IMR-90 (cell line): ENCODE results near the gene LRRC26. TPM values are rescaled to one million over a fixed set of nuclear protein-coding genes. Genes with fewer than 3 reads are reported as not detected.

Experiments
- ATAC-seq: fragments of 200-7000 bp; cut with Tn5 transposase; 2 replicates; pipeline ENCODE4 v1.9.1; 2020; ENCODE audit warnings: low read depth, mild to moderate bottlenecking, moderate library complexity
- BruUV-seq: library from RNA; stranded (reverse); fragments of 400-500 nt; replicated peaks from 2 replicates; lab custom pipeline; 2021; lab: Mats Ljungman, UMichigan
- CTCF ChIA-PET: fragments of 300-600 bp; formaldehyde crosslinking; extraction: SDS; loops from one replicate; lab custom pipeline; 2021; ENCODE audit warnings: antibody characterized with exemption; lab: Yijun Ruan, JAX
- POLR2A ChIA-PET: fragments of 300-600 bp; sonication (Branson Sonifier 250); formaldehyde crosslinking; loops from one replicate; lab custom pipeline; 2022; ENCODE audit warnings: antibody characterized with exemption; ENCODE audit not compliant: unreplicated experiment; lab: Charles Lee
- DNase-seq: peaks from one replicate; pipeline ENCODE4 v3.0.0; 2013
- H2AFZ ChIP-seq: replicated peaks from 2 replicates; pipeline ENCODE3; 2013; ENCODE audit warnings: low read length, mild to moderate bottlenecking; ENCODE audit not compliant: poor library complexity
- H2AK5ac ChIP-seq: 2 replicates; pipeline ENCODE4 v1.6.1; 2013; ENCODE audit warnings: low read depth, low read length, inconsistent platforms
- H2AK9ac ChIP-seq: replicated peaks from 2 replicates; pipeline ENCODE3; 2013; ENCODE audit warnings: mild to moderate bottlenecking, low read depth, low read length, moderate library complexity; ENCODE audit not compliant: poor library complexity
- H2BK120ac ChIP-seq: 2 replicates; pipeline ENCODE4 v1.6.1; 2013; ENCODE audit warnings: low read depth, low read length, inconsistent platforms
- H2BK15ac ChIP-seq: 3 replicates; pipeline ENCODE4 v1.6.1; 2013; ENCODE audit warnings: low read depth, low read length, inconsistent platforms
- H2BK20ac ChIP-seq: 2 replicates; pipeline ENCODE4 v1.6.1; 2013; ENCODE audit warnings: low read depth, mild to moderate bottlenecking, inconsistent platforms, low read length, moderate library complexity
- H2BK5ac ChIP-seq: 2 replicates; pipeline ENCODE4 v1.6.1; 2013; ENCODE audit warnings: mild to moderate bottlenecking, low read depth, low read length, inconsistent platforms; ENCODE audit not compliant: poor library complexity, severe bottlenecking
- H3K14ac ChIP-seq: replicated peaks from 2 replicates; pipeline ENCODE4 v1.6.1; 2013; ENCODE audit warnings: low read depth, low read length, inconsistent platforms
- H3K18ac ChIP-seq: 2 replicates; pipeline ENCODE4 v1.6.1; 2013; ENCODE audit warnings: low read depth, low read length, control low read depth
- H3K23ac ChIP-seq: 2 replicates; pipeline ENCODE4 v1.6.1; 2013; ENCODE audit warnings: low read depth, low read length, inconsistent platforms
- H3K27ac ChIP-seq: 2 replicates; pipeline ENCODE4 v1.5.1; 2013; ENCODE audit warnings: mild to moderate bottlenecking, control low read depth, low read length; ENCODE audit not compliant: insufficient read depth
- H3K27me3 ChIP-seq: 2 replicates; pipeline ENCODE4 v1.6.1; 2013; ENCODE audit warnings: low read length; ENCODE audit not compliant: control insufficient read depth, insufficient read depth
- H3K36me3 ChIP-seq: 2 replicates; pipeline ENCODE4 v1.6.1; 2013; ENCODE audit warnings: low read length, mixed read lengths; ENCODE audit not compliant: control insufficient read depth, insufficient read depth
- H3K4ac ChIP-seq: 2 replicates; pipeline ENCODE4 v1.6.1; 2013; ENCODE audit warnings: low read depth, low read length, inconsistent platforms
- H3K4me1 ChIP-seq: 2 replicates; pipeline ENCODE4 v1.6.1; 2013; ENCODE audit warnings: low read length, mixed read lengths; ENCODE audit not compliant: control insufficient read depth, insufficient read depth
- H3K4me2 ChIP-seq: 2 replicates; pipeline ENCODE4 v1.6.1; 2013; ENCODE audit warnings: low read depth, mild to moderate bottlenecking, control low read depth, low read length, moderate library complexity
- H3K4me3 ChIP-seq: 2 replicates; pipeline ENCODE4 v1.5.1; 2013; ENCODE audit warnings: low read depth, mild to moderate bottlenecking, control low read depth, low read length, moderate library complexity; ENCODE audit not compliant: insufficient read depth
- H3K56ac ChIP-seq: 2 replicates; pipeline ENCODE4 v1.6.1; 2013; ENCODE audit warnings: low read length, inconsistent platforms; ENCODE audit not compliant: insufficient read depth; ENCODE audit errors: extremely low read depth
- H3K79me1 ChIP-seq, 2 experiments: 2 replicates each; pipeline ENCODE4 v1.6.1; 2013; ENCODE audit warnings: low read length in 2 of 2, inconsistent platforms in 1 of 2, low read depth in 1 of 2
- H3K9ac ChIP-seq: 2 replicates; pipeline ENCODE4 v1.6.1; 2013; ENCODE audit warnings: low read depth, low read length, control low read depth
- H3K9me1 ChIP-seq: 2 replicates; pipeline ENCODE4 v1.6.1; 2013; ENCODE audit warnings: low read length, inconsistent platforms; ENCODE audit not compliant: insufficient read depth
- H3K9me3 ChIP-seq: 2 replicates; pipeline ENCODE4 v1.6.1; 2013; ENCODE audit warnings: low read length; ENCODE audit not compliant: control insufficient read depth, insufficient read depth
- H4K20me1 ChIP-seq: 2 replicates; pipeline ENCODE4 v1.6.1; 2013; ENCODE audit warnings: low read length, inconsistent platforms; ENCODE audit not compliant: insufficient read depth
- H4K5ac ChIP-seq: 2 replicates; pipeline ENCODE4 v1.6.1; 2013; ENCODE audit warnings: mild to moderate bottlenecking, low read depth, low read length, control low read depth
- H4K8ac ChIP-seq, 2 experiments: 2 replicates each; pipeline ENCODE4 v1.6.1; 2013; ENCODE audit warnings: low read depth in 2 of 2, low read length in 2 of 2, control low read depth in 1 of 2, inconsistent platforms in 1 of 2
- H4K91ac ChIP-seq: 2 replicates; pipeline ENCODE4 v1.6.1; 2013; ENCODE audit warnings: low read depth, low read length, inconsistent platforms; ENCODE audit not compliant: insufficient read depth
- BHLHE40 ChIP-seq: fragments of 150-350 bp; IDR thresholded peaks from 2 replicates; pipeline ENCODE4 v1.6.1; 2016; ENCODE audit warnings: mild to moderate bottlenecking, low read depth, low read length
- CEBPB ChIP-seq: IDR thresholded peaks from 2 replicates; pipeline ENCODE4 v1.6.1; 2012; ENCODE audit warnings: low read depth, low read length, improper control_type of control experiment
- ELK1 ChIP-seq: fragments of 150-350 bp; IDR thresholded peaks from 2 replicates; pipeline ENCODE4 v1.6.1; 2016; ENCODE audit warnings: low read depth, mild to moderate bottlenecking, low read length, moderate library complexity, borderline replicate concordance
- FOS ChIP-seq: fragments of 150-350 bp; IDR thresholded peaks from 2 replicates; pipeline ENCODE4 v1.6.1; 2016; ENCODE audit warnings: low read depth, low read length
- RCOR1 ChIP-seq: IDR thresholded peaks from 2 replicates; pipeline ENCODE4 v1.6.1; 2012; ENCODE audit warnings: mild to moderate bottlenecking, low read length, improper control_type of control experiment; ENCODE audit not compliant: insufficient replicate concordance
- RFX5 ChIP-seq: IDR thresholded peaks from 2 replicates; pipeline ENCODE4 v1.8.0; 2012; ENCODE audit warnings: low read depth, mild to moderate bottlenecking, low read length, moderate library complexity
- SMC3 ChIP-seq: fragments of 150-350 bp; IDR thresholded peaks from 2 replicates; pipeline ENCODE4 v1.6.1; 2016; ENCODE audit warnings: low read depth, mild to moderate bottlenecking, antibody characterized with exemption, low read length, moderate library complexity
- USF2 ChIP-seq: fragments of 150-350 bp; IDR thresholded peaks from 2 replicates; pipeline ENCODE4 v1.6.1; 2017; ENCODE audit warnings: mild to moderate bottlenecking, antibody characterized with exemption, low read length, low read depth
- WGBS, 2 experiments: methylation state at CpG; one replicate each; pipeline versions ENCODE4 v1.1.5 to v1.1.7; 2013; ENCODE audit warnings: missing lambda C conversion rate in 2 of 2; ENCODE audit not compliant: insufficient read length in 1 of 2; ENCODE audit errors: extremely low coverage in 2 of 2; 5-methylcytosine and 5-hydroxymethylcytosine counted together
- dilution Hi-C: fragments of 300-500 bp; cut with HindIII; formaldehyde crosslinking; loops from one replicate; pipeline ENCODE4 v1.14.3; 2018; ENCODE audit warnings: low sequenced_read_pairs; ENCODE audit not compliant: unreplicated experiment
- in situ Hi-C: fragments of 300-500 bp; cut with MboI; formaldehyde crosslinking; loops from 3 replicates; pipeline ENCODE4 v1.14.3; 2019; ENCODE audit warnings: low sequenced_read_pairs, inconsistent platforms, mixed read lengths
- intact Hi-C: fragments of 100-400 bp; cut with micrococcal nuclease; formaldehyde crosslinking; loops from 2 replicates; pipeline ENCODE4 v1.10.0; 2022
- polyA plus RNA-seq, 3 experiments: library from polyadenylated mRNA; depleted of rRNA; stranded (reverse); fragments of >200 nt; gene quantifications; 2 replicates each; pipeline ENCODE4 v1.2.3, GENCODE V29; 2012; ENCODE audit warnings: low replicate concordance in 1 of 3
- total RNA-seq: library from RNA; depleted of rRNA; stranded (reverse); fragments of >200 nt; gene quantifications from 2 replicates; pipeline ENCODE4 v1.2.3, GENCODE V29; 2012

The LRRC26 gene
- total and polyA plus RNA-seq, 2 of the 4 experiments (the other 2 are of a cell fraction): not detected

DNA sequence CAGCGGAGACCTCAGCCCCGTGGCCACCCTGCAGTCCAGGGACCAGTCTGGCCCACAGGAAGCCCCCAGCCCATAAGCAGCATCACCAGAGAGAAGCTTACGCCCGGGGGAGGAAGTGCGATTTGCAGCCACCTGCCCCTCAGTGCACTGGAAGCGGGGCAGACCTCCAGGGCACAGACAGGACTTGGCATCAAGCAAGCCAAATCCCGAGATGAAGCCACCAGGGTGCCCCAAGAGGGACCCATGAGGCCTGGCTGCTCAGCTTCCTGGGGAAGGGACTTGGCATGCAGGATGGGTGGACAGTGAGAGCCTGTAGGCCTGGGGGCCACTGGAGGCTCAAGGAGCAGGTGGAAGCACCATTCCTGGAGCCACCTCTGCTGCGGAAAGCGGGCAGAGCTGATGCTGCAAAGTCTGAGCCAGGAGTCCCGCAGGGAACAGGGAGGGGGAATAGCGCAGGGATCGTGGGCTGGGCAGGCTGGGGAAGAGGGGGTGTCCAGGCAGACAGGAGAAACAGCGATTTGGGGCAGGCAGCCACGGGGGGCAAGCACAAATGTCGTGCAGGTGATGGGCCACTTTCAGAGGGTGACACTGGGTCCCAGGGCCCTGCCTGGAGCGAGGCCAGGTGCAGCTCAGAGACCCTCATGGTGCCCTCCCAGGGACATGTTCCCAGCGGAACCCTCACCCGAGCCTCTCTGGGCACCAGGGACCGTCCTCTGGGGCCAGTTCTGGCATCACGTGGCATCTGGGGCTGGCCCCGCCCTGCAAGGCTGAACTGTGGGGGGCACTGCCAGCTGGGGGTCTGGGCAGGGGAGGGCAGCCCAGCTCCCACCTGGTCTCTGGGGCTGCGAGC is 3.2 kb downstream of the LRRC26 start:
- dilution Hi-C loops (no loop called here), in situ Hi-C loops (no loop called here), intact Hi-C loops (no loop called here)
- ChIA-PET POLR2A (no interaction called here), CTCF (no interaction called here)
- no peaks in the 10 kb centered on the region for H3K36me3 ChIP-seq
- BruUV-seq: no TSS peak
- no peak overlapping the region for H3K23ac ChIP-seq
- no peak overlapping the region for H3K56ac ChIP-seq
- H2BK20ac ChIP-seq: no peak overlapping the region
- no peak overlapping the region for H2AFZ ChIP-seq
- H3K18ac ChIP-seq: no peak overlapping the region
- H2AK9ac ChIP-seq: no peak overlapping the region
- H3K27me3 ChIP-seq: peaks cover 94% of the 10 kb centered on the region
- H2BK120ac ChIP-seq: no peak overlapping the region
- TF ChIP-seq RFX5 (no peak), CEBPB (no peak), ELK1 (no peak), USF2 (no peak), BHLHE40 (no peak), FOS (no peak), RCOR1 (no peak), SMC3 (no peak)
- H4K20me1 ChIP-seq: no peaks in the 10 kb centered on the region
- no peak overlapping the region for H4K8ac ChIP-seq
- H2BK5ac ChIP-seq: no peak overlapping the region
- no peak overlapping the region for H3K4ac ChIP-seq
- no peaks in the 10 kb centered on the region for H3K79me1 ChIP-seq
- H3K4me1 ChIP-seq: peaks cover 4% of the 10 kb centered on the region; the same call in 1 of the 2 replicates
- H4K91ac ChIP-seq: no peak overlapping the region
- 71% methylated on average over 16 of the region's 22 CpGs; no CpG with 5 or more reads in 1 of the 2 experiments for WGBS, 2 experiments
- no peak overlapping the region for H3K4me2 ChIP-seq
- H3K9me1 ChIP-seq: no peaks in the 10 kb centered on the region
- H3K9ac ChIP-seq: no peak overlapping the region
- H3K9me3 ChIP-seq: no peaks in the 10 kb centered on the region
- DNase-seq (no peak), ATAC-seq (no peak)
- H3K14ac ChIP-seq: no peak overlapping the region
- no peak overlapping the region for H4K5ac ChIP-seq
- H2BK15ac ChIP-seq: no peak overlapping the region
- H2AK5ac ChIP-seq: no peak overlapping the region
- H3K4me3 ChIP-seq: no peak overlapping the region
- H3K27ac ChIP-seq: no peak overlapping the region
